ENCODE results near the gene SLC25A21.

GRCh38 chr14:36818246-36818645 is 354.2 kb downstream of the SLC25A21 start:
- TF ChIP-seq CTCF (IDR thresholded peaks at IDR 0.05; ENCODE audit: low read depth, low read length, poor library complexity, severe bottlenecking), result no peak
- TF ChIP-seq EZH2phosphoT487 (IDR thresholded peaks at IDR 0.05; ENCODE audit: borderline replicate concordance, low read length), result no peak

All from DOHH2 (cell line).